Prostate gland (tissue), 2 donors: ENCODE measurements around the gene PUM2.

Source experiments
- CTCF ChIP-seq, 4 experiments: fragments of 200-600 bp in 2 of 4; fragments of 450-650 bp in 2 of 4; sonication (generic) in 2 of 4; IDR thresholded peaks; 1 replicate in 3 of 4; 2 replicates in 1 of 4; pipeline ENCODE4 v1.5.1; 2016 to 2019; ENCODE audit warnings: antibody characterized with exemption in 4 of 4, mild to moderate bottlenecking in 2 of 4, moderate library complexity in 2 of 4
- POLR2A ChIP-seq: fragments of 450-650 bp; IDR thresholded peaks from one replicate; pipeline ENCODE4 v1.6.1; 2016; ENCODE audit warnings: antibody characterized with exemption, mild to moderate bottlenecking

- TF ChIP-seq POLR2A (peak; percentile 11), CTCF (IDR thresholded peaks at IDR 0.05) (no peak)
These were observed 138.2 kb downstream of the PUM2 start for GRCh38 chr2:20212459-20212870.
